GM18907 (cell line): ENCODE measurements around the gene MPRIP.
"Not testable (repeated sequence)": the region's sequence is repeated elsewhere in the genome, so short reads cannot be mapped to it uniquely, and the experiment has no call there.

Experiments
- ATAC-seq: cut with Tn5 transposase; IDR thresholded peaks from one replicate; pipeline ENCODE4 v1.9.1; 2021; ENCODE audit warnings: mild to moderate bottlenecking, moderate library complexity; ENCODE audit not compliant: unreplicated experiment

The MPRIP gene

DNA sequence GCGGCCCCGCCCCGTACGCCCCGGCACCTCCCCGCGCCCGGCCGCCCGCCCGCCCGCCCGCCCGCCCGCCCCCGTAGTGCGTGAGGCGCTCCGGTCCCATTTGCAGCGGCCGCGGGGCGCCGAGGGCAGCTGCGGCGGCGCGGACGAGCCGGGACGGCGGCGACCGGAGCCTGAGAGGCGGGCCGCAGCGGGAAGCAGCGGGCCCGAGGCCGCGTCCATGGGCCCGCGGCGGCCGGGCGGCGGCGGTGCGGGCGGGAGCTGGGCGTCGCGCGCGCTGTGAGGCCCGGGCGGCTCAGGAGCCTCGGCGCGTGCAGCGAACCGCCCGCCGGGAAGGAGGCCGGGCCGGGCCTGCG is at the start of gene MPRIP:
MPRIP (plus strand) TSS at position 74 of the 353 bp plus-strand sequence. CDS start 392 bp downstream, outside the sequence.
- ATAC-seq: no peak

GRCh38 chr17:16994631-16995030 is 47.6 kb upstream of the MPRIP start:
- ATAC-seq: no peak

DNA sequence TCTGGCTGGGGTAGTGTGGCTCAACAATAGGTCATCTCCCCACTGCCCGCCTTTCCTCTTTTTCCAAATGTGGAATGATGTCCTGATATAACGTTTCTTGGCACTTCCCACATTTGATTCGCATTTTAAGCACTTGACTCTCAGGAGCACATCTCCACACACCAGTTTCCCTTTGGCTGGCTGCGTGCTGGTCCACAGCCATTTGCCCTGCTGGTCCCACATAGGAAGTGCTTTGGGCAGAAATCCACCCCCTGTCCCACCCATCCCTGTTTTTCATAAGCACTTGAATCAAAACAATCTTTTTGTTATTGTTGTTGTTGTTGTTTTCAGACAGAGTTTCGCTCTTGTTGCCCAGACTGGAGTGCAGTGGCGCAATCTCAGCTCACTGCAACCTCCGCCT is 46.3 kb upstream of the MPRIP start:
- no peak for ATAC-seq

- ATAC-seq: not testable (repeated sequence)
These were observed 45.5 kb upstream of the MPRIP start for GRCh38 chr17:16996726-16997125.

DNA sequence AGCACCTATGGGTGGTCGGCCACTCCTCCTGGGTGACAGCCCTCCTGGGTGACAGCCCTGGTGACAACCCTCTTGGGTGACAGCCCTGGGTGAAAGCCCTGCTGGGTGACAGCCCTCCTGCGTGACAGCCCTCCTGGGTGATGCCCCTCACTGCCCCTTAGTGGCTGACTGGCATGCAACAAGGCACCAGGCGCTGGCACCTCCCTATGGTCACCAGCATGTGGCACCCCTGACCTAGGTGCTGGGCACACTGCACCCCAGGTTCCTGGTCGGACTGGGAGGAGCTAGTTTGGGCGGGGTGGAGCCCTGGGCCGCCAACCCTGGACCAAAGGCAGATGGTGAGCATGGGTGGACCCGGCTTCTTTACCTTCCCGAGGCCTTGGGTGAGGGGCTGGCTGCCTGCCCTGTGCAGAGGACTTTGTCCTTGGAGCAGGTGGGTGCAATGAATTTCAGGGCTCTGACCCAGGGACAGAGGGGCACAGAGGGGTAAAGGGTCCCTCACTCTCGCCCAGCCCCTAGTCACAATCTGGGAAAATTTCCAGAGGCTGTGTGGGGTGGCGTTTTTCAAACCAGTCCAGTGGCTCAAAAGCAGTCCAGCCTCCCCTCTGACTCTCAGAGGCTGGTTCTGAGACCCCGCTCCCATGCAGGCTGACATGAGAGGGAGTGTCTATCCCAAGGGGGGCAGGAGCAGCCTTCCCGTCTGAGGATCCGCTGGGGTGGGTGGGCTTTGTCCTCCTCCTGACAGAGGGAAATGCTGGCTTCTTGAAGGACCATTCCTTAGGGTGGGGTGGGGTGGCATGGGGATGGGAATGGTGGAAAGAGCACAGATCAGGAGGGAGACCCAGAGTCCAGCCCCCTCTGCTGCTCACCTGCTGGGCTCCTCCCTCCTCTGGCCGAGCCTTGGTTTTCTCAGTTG is 44.5 kb upstream of the MPRIP start:
- ATAC-seq: peak; percentile 82

- no peak for ATAC-seq
These were observed 42.2 kb upstream of the MPRIP start for GRCh38 chr17:16999931-17000625.

- no peak for ATAC-seq
These were observed 41.0 kb upstream of the MPRIP start for GRCh38 chr17:17001076-17001777.

- peak; percentile 57 for ATAC-seq
These were observed 40.3 kb upstream of the MPRIP start for GRCh38 chr17:17001874-17002520.

GRCh38 chr17:17002731-17003715 is 39.2 kb upstream of the MPRIP start:
- ATAC-seq: not testable (repeated sequence)

- no peak for ATAC-seq
These were observed 37.8 kb upstream of the MPRIP start for GRCh38 chr17:17004251-17004996.

GRCh38 chr17:17004997-17005614 is 37.2 kb upstream of the MPRIP start:
- not testable (repeated sequence) for ATAC-seq

DNA sequence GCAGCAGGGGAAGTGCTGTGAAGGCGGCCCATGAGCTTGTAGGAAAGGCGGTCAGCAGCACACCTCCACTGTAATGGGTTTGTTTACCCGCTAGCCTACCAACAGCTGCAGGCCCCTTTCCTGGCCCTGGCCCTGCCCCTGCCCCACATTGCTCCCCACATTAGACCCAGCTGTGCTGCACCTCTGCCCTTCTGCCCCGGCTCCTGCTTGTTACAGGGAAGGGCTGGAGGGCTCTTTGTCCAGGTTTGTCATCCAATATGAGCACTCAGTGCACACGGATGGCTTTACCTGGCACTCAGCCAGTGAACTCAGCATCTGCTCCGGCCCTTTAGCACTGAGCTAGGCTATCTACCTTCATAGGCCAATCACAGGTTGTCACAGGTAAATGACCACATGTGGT is 34.4 kb upstream of the MPRIP start:
- not testable (repeated sequence) for ATAC-seq

DNA sequence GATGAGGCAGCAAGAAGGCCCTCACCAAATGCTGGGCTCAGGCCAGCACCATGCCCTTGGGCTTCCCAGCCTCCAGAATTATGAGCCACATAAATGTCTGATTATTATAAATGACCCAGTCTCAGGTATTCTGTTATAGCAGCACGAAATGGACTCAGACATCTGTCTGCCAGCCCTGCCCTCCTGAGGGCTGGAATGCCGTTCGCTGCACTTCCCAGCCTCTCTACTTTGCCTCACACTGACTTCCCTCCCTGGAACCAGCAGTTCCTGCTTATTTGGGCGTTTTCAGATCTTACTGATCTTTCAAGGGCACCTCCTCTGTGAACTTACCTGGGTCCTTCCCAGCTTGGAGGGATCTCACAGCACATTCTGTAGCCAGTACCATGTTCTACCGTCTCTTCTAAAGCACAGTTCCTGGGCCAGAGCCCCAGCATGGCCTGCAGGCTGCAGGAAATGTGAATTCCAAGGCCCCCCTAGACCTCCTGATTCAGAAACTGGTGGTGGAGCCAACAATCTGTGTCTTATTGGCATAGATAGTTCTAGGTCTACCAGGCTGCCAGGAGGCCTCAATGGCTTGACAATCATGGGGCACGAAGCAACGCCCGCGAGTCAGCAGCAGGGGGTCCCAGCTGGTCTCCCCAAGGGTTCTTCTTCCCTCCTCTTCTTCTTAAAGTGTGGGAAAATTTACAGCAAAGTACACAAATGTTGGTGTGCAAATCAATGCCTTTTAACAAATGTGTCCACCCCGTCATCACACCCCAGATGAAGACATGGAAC is 33.4 kb upstream of the MPRIP start:
- ATAC-seq: not testable (repeated sequence)

GRCh38 chr17:17009972-17010371 is 32.3 kb upstream of the MPRIP start:
- ATAC-seq: not testable (repeated sequence)

DNA sequence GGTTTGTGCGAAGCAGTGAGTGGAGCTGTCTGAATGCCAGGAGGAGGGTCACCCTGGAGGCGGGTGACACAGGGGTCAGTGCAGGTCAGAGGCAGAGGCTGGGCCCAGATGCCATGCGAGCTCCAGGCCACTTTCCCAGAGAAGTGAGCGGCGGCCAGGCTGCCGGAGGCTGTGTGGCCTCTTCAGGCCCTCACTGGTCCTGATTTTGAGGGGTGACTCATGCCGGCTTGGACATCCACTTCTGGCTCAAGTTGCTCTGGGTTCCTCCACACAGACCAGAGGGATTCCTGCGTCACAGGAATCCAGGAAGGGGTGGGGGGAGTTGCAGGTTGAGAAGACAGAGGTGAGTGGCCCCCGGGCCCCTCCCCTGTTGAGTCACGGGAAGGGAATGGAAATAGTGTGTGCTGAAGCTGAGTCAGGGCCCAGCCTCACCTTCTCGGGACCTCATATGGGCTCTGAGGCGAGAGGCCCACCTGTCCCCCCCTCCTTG is 31.7 kb upstream of the MPRIP start:
- not testable (repeated sequence) for ATAC-seq

DNA sequence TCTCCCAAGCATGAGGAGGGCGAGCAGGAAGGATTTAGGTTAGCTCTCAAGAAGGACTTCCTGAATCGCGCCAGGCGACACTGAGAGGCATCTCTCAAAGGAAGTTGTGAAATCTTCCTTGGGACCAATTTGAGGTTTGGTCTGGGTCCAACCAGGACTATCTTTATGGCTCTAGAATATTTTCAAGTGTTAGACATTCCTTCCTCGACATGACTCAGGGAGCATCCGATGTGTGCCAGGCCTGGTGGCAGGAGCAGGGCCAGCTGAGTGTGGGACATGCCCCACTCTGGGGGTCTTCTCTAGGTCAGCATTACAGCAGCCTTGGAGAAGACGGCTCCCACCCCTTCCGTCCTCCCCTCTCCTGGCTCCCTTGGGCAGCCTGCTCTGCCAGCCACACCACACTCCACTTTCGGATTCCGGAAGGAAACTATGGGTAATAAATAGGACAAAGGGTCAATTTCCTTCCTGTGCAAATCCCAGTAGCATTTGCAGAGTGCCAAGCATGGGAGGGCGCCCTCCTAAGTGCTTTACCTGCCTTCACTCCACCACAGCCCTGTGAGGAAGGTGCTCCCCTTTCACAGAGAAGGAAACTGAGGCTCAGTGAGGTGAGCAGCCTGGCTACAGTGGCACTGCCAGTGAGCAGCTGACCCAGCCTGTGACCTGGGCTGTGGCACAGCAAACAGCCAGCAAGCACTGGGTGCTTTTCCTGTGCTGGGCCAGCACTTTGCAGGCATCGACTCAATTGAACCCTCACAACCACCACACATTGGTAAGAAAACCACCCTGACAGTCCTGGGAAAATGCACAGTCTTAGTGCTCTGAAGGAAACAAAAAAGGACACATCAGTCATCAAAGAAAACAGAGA is 31.0 kb upstream of the MPRIP start:
- ATAC-seq: not testable (repeated sequence)
